Stimulated activated CD4-positive, alpha-beta T cell treated with anti-CD3 and anti-CD28 coated beads, Interleukin-4, amount 100 ng/mL, for 4 hours (primary cell): ENCODE measurements around the gene CEP128.

Experiments
- DNase-seq, 2 experiments: peaks; one replicate each; pipeline ENCODE4 v3.0.0-alpha.2; 2020

Gene CEP128

DNA sequence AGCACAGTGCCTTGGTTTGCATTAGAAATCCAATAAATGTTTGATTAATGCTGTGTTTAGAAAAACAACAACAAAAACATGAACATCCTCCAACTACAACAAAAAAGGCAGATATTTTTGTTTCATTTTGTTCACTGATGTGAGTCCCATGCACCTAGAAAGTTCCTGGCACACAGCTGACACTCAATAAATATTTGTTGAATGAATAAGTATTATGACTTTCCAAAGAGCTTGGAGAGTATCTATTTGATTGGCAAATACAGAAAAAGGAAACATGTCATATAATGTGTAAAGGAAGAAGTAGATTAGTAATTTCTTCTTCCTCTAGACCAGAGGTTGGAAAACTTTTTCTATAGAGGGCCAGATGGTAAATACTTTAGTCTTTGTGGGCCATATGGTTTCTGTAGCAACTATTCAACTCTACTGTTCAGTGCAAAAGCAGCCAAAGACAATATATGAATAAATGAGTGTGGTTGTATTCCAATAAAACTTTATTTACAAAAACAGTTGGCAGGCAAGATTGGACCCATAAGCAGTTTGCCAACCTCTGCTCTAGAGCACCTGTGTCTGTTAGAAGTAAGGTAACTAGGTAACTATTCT, 417.9 kb downstream of the CEP128 start:
- DNase-seq = no peak

DNA sequence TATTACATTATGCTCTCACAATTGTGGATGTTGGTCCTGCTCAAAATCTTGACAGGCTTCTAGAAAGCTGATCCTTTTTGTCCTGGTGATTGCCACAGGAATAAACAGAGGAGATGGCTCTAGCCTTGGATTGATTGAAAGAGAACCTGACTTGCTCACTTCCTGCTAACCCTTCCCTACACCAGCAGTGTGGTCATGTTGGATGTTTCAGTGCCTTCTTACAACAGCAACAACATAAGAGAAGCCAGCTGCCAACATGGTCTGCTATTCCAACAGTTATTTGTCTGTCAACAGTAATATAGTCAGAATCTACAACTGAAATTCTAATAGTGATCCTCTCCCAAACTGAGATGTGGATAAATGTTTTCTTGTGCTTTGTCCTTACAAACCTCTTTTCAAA, 418.6 kb downstream of the CEP128 start:
- no peak for DNase-seq

DNA sequence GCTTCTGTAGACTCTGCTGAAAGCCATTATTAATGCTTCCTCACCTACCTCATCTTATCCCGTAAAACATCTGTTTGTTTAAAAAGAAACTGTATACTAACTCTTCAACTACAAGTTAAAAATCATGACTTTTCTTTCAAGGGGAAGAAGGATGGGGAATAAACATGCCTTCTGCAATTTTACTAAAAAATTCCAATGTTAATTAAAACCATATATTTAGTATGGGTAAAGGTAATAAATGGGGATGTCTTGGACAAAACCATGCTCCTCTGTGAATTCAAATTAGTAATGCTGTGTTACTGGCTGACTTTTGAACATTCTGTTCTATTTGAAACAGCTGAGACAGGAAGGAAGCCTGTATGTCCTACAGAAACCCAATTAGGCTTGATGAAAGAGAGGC, 419.1 kb downstream of the CEP128 start:
- no peak for DNase-seq

GRCh38 chr14:80521456-80521855, 420.1 kb downstream of the CEP128 start:
- no peak for DNase-seq

DNA sequence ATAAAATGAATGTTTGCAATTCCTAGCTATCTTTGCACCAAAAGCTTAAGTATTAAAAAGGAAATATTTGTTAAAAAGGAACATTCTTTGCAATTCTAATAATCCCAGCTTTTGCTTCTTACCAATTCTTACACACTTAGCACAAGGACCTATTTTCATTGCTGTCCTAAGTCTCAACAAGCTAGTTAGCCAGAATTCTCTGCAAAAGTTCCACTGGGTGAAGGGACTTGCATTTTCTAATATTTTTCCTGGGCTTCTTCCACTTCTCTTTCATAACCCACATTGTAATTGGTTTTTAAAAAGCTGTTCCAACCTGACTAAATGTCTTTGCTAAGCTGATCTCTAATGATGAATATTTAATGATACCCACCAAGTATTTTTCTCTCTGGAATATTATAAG, 422.5 kb downstream of the CEP128 start:
- no peak for DNase-seq

DNA sequence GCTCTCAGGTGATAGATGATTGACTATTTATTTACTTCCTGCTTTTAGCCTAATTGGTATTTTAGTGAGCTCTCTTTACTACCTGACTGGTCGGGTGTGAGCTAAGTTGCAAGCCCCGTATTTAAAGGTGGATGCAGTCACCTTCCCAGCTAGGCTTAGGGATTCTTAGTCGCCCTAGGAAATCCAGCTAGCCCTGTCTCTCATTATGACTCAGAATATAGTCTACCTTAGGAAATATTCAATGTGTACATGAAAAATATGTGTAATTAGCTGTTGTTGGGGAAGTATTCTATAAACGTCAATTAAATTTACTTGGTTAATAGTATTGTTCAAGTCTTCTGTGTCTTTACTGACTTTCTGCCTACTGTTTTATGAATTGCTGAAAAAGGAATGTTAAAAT, 423.4 kb downstream of the CEP128 start:
- no peak for DNase-seq

GRCh38 chr14:80507292-80507869, 434.2 kb downstream of the CEP128 start:
- DNase-seq = no peak

GRCh38 chr14:80504781-80505180, 436.8 kb downstream of the CEP128 start:
- no peak for DNase-seq

- no peak for DNase-seq
These were observed 443.0 kb downstream of the CEP128 start for GRCh38 chr14:80498533-80498932.

- no peak for DNase-seq
These were observed 445.4 kb downstream of the CEP128 start for GRCh38 chr14:80496090-80496489.

- no peak for DNase-seq
These were observed 446.8 kb downstream of the CEP128 start for GRCh38 chr14:80494769-80495168.

DNA sequence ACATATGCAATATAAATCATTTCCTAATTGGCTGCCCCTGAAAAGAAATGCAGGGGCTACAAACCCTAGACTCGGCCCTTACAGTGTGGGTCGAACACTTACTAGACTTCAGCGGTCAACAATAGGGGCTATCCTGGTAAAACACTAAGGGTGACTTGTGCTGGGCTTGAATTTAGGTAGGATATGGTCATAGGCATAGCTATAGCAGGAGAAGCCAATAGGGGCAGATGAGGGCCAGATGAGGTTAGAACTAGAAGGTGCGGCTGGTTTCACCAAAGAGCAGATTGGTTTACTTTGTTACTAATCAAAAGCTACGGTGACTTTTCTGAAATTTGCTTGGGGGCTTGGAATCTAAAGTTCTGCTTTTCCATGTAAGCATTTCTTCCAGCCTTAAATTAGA, 447.9 kb downstream of the CEP128 start:
- no peak for DNase-seq

GRCh38 chr14:80491650-80492049, 449.9 kb downstream of the CEP128 start:
- no peak for DNase-seq

GRCh38 chr14:80491131-80491530, 450.4 kb downstream of the CEP128 start:
- DNase-seq = no peak

DNA sequence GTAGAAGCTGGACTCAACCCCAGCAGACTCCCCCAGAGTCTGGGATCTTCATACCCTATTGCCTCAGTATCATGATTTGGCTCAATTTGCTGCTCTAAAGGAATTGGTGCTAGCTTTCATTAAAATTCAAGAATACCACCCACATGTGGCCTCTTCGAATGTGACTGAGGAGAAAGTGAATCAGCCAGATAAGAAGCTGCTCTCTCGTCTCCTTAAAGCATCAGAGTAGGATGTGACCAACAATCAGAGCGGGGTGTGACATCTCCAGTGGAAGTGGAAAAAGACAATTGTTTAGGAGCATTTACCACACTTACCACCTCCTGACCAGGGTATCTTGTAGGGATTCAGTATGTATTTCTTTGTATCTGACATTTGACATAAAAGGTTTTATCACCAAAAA, 452.0 kb downstream of the CEP128 start:
- no peak for DNase-seq

DNA sequence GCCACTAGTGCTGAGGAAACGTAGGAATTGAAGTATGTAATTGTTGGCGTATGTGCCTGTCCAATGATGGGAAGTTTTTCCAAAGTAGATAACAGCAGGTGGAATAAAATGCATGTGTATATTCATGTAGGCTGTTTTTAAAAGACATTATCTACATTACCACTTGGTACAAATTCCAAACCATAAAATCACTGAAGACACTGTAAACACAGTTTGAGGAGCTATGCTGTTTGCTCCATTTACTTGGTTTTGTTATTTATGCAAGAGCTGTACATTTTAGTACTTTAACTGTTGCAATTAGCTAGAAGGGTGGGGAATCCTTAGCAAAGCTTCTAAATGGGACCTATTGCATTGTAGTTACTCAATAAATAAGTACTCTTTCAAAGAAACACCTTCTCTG, 455.8 kb downstream of the CEP128 start:
- no peak for DNase-seq

- no peak for DNase-seq
These were observed 458.2 kb downstream of the CEP128 start for GRCh38 chr14:80483331-80483730.

GRCh38 chr14:80477388-80478160, 464.0 kb downstream of the CEP128 start:
- no peak for DNase-seq

DNA sequence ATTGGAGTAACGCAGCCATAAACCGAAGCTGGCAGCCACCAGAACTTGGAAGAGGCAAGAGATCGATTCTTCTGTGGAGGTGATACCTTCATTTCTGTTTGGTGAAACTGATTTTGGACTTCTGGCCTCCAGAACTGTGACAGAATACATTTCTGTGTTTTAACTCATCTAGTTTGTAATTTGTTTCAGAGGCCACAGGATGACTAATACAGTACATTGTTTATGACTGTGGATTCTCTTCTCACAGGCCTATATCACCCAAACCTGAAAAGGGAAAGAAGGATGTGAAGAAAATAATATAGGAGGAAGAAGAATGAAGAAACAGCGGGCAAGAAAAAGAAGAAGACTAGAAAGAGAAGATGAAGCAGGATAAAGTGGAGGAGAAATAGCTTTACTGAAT, 466.5 kb downstream of the CEP128 start:
- DNase-seq = no peak

DNA sequence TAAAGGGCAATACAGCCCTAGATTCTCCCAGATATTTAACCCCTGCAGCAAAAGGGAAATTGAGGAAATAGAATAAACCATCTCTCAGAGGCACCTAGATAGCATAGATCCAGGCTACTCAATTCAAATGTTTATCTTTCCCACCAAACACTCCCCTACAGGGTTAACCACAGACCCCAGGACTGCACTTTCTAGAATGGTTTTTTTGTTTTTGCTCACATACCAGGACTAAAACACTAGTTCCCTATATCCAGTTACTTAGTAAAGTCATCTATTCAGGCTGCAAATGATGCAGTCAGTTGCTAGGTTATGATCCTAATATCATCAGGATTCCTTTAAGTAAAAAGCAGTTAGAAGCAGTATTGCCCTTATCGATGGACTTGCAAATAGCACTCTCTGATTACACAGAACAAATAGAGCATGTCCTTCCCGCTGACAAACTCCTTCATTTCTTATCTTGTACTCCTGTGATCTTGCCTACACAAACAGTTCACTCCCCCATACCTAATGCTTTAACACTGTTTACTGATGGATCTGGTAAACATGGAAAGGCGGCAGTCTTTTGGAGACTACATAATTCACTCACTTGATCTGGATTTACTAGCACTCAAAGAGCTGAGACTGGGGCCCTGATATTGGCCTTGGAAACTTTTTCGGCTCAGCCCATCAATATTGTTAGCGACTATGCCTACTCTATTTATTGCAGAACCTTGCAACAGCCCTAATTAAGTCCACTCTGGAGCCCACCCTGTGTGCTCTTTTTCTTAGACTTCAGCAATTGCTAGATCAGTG, 473.0 kb downstream of the CEP128 start:
- no peak for DNase-seq

- DNase-seq = no peak
These were observed 475.9 kb downstream of the CEP128 start for GRCh38 chr14:80465546-80466220.

DNA sequence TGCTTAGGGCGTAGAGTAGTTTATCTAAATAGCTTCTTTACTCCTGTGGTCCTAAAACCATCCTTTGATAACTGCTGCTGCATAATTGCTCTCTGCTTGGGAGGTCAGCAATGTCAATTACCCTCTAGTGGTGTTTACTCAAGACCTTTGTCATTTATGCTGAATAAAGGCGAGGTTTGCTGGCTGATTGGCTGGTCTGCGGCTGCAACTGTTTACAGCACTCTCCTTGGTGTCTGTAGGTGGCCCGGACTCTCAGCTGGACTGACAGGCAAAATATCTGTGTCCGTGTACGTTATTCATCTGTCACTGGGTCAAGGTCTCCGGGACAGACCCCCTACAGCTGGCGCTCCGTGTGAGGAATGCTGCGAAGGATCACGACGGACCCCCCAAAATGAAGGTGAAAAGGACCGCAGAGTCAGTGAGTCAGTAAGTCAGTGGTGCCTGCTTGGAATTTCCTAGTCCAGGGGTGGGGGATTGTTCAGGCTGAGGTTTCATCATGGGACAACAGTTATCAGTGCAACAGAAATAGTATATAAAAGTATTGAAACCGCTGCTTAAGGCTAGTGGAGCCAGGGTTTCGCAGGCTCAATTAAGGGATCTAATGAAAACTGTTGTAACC, 476.9 kb downstream of the CEP128 start:
- DNase-seq = no peak

GRCh38 chr14:80456209-80456608, 485.3 kb downstream of the CEP128 start:
- no peak for DNase-seq
